ENCODE measurements around the gene THRB. TPM values are rescaled to one million over a fixed set of nuclear protein-coding genes. Genes with fewer than 3 reads are reported as not detected.

Gene THRB
- total and polyA plus RNA-seq, 9 of the 15 experiments (the other 6 are each of a cell fraction or from before 2014, with no cell fraction given) = 1.7 to 14.9 (median 6.9) TPM

DNA sequence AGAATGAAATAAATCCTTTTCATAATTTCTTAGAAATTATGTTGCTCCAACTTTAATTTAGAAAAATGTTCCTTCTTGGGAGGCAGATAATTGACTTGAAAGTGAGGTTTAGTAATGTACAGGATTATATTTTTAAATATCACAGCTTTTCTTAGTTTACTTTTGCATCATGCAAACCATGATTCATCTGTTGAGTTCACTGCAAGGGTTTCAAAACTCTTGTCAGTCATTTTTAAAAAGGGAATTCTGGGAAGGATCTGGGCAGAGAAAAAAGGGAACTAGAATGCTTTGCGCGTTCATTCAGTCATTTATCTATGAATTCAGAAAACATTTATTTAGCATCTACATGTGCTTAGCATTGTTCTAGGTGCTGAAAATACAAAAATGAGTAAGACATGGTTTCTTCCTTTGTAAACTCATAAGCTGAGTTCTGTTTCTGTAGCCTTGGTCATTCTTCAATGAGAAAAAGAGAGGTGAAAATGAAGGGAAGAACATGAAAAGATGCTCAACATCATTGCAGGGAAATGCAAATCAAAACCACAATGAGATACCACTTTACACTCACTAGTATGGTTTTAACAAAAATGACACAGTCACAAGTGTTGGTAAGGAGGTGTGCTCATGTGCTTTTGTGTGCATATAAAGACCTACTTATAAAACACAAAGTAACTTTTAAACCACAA is 340.5 kb downstream of the THRB start:
- H3K4me2 ChIP-seq (ENCODE audit: insufficient read depth, low read length) = no peak overlapping the region
- no peak for FAIRE-seq
- TF ChIP-seq BRCA1 (IDR thresholded peaks at IDR 0.05) (no peak), BRCA1 (CRISPR knock-in tag; IDR thresholded peaks at IDR 0.05) (no peak), ELF2 (CRISPR knock-in tag; IDR thresholded peaks at IDR 0.05) (no peak), ZNF395 (CRISPR knock-in tag; IDR thresholded peaks at IDR 0.05) (no peak), SPI1 (IDR thresholded peaks at IDR 0.05; ENCODE audit: borderline replicate concordance, low read depth, low read length) (no peak), RBM15 (IDR thresholded peaks at IDR 0.05; ENCODE audit: insufficient read depth, low read length) (no peak), ZNF3 (CRISPR knock-in tag; IDR thresholded peaks at IDR 0.05) (0 out of 2 replicates have a peak, but pooled peaks have one; percentile 44), OTX1 (CRISPR knock-in tag; IDR thresholded peaks at IDR 0.05) (no peak), CEBPG (CRISPR knock-in tag; IDR thresholded peaks at IDR 0.05) (no peak), CEBPG (tag; conservative IDR thresholded peaks at IDR 0.05 in 1 of 2, IDR thresholded peaks at IDR 0.05 in 1 of 2) (peak; percentile 21 to 60; a peak in 1 of 4 replicates), USF1 (CRISPR knock-in tag; IDR thresholded peaks at IDR 0.05) (no peak), ZNF75A (CRISPR knock-in tag; IDR thresholded peaks at IDR 0.05) (no peak), RHOXF2B (CRISPR knock-in tag; conservative IDR thresholded peaks at IDR 0.05) (no peak)
- TF ChIP-seq, protein P1, sequence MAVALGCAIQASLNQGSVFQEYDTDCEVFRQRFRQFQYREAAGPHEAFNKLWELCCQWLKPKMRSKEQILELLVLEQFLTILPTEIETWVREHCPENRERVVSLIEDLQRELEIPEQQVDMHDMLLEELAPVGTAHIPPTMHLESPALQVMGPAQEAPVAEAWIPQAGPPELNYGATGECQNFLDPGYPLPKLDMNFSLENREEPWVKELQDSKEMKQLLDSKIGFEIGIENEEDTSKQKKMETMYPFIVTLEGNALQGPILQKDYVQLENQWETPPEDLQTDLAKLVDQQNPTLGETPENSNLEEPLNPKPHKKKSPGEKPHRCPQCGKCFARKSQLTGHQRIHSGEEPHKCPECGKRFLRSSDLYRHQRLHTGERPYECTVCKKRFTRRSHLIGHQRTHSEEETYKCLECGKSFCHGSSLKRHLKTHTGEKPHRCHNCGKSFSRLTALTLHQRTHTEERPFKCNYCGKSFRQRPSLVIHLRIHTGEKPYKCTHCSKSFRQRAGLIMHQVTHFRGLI (CRISPR knock-in tag; IDR thresholded peaks at IDR 0.05) = no peak
- TF ChIP-seq, protein P2, sequence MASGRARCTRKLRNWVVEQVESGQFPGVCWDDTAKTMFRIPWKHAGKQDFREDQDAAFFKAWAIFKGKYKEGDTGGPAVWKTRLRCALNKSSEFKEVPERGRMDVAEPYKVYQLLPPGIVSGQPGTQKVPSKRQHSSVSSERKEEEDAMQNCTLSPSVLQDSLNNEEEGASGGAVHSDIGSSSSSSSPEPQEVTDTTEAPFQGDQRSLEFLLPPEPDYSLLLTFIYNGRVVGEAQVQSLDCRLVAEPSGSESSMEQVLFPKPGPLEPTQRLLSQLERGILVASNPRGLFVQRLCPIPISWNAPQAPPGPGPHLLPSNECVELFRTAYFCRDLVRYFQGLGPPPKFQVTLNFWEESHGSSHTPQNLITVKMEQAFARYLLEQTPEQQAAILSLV (tag; IDR thresholded peaks at IDR 0.05) = no peak
- TF ChIP-seq, protein P3, sequence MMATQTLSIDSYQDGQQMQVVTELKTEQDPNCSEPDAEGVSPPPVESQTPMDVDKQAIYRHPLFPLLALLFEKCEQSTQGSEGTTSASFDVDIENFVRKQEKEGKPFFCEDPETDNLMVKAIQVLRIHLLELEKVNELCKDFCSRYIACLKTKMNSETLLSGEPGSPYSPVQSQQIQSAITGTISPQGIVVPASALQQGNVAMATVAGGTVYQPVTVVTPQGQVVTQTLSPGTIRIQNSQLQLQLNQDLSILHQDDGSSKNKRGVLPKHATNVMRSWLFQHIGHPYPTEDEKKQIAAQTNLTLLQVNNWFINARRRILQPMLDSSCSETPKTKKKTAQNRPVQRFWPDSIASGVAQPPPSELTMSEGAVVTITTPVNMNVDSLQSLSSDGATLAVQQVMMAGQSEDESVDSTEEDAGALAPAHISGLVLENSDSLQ (IDR thresholded peaks at IDR 0.05) = peak; percentile 67

More for the DNA sequence above, 340.5 kb downstream of the THRB start:
- H3K36me3 ChIP-seq (ENCODE audit: control insufficient read depth, insufficient read depth, low read length) = no peaks in the 10 kb centered on the region
- ATAC-seq (no peak), DNase-seq (ENCODE audit: extremely low read depth in 1 of 4, low spot score in 3 of 4) (no peak)
- no peak overlapping the region for H3K4me3 ChIP-seq
- H3K9ac ChIP-seq (ENCODE audit: insufficient read depth in 1 of 2, low read depth in 2 of 2, low read length in 2 of 2) = no peak overlapping the region
- H3K9me1 ChIP-seq (ENCODE audit: control insufficient read depth, insufficient read depth, low read length) = no peaks in the 10 kb centered on the region
- POLR2A ChIA-PET = no interaction called here
- CTCF ChIA-PET (ENCODE audit: low intra/inter-chr PET ratio) = no interaction called here
- no peak overlapping the region for H3K27ac ChIP-seq (ENCODE audit: extremely low read depth, low read depth, low read length)
- 13% methylated on average over 2 of the region's 2 CpGs for WGBS (ENCODE audit: insufficient coverage, low coverage, missing lambda C conversion rate)
- no peak overlapping the region for H2AFZ ChIP-seq (ENCODE audit: low read depth, low read length)
- in situ Hi-C loops (cut with MboI) = no loop called here
- BruUV-seq (replicated peaks) = no TSS peak
- no peaks in the 10 kb centered on the region for H4K20me1 ChIP-seq (replicated peaks; ENCODE audit: control insufficient read depth, insufficient read depth, low read length)
- peaks cover 0 to 13% of the 10 kb centered on the region in 2 experiments; a peak in 3 of 5 replicates for H3K4me1 ChIP-seq (replicated peaks in 1 of 2; ENCODE audit: control insufficient read depth in 2 of 2, insufficient read depth in 2 of 2, low read length in 2 of 2)
- H3K27me3 ChIP-seq (ENCODE audit: control insufficient read depth in 2 of 2, insufficient read depth in 2 of 2, low read length in 2 of 2) = no peaks in the 10 kb centered on the region
- H3K9me3 ChIP-seq (replicated peaks; ENCODE audit: control insufficient read depth, insufficient read depth, low read depth, low read length) = no peaks in the 10 kb centered on the region
- intact Hi-C loops (cut with micrococcal nuclease) = no loop called here
- H3K79me2 ChIP-seq (ENCODE audit: control insufficient read depth, insufficient read depth, low read length) = no peaks in the 10 kb centered on the region

Data from K562 (cell line).